HG03066 (cell line): ENCODE data around the gene MEAK7.

Source experiments
- ATAC-seq: cut with Tn5 transposase; IDR thresholded peaks from one replicate; pipeline ENCODE4 v1.9.1; 2021; ENCODE audit warnings: low read depth; ENCODE audit not compliant: unreplicated experiment

Gene MEAK7

DNA sequence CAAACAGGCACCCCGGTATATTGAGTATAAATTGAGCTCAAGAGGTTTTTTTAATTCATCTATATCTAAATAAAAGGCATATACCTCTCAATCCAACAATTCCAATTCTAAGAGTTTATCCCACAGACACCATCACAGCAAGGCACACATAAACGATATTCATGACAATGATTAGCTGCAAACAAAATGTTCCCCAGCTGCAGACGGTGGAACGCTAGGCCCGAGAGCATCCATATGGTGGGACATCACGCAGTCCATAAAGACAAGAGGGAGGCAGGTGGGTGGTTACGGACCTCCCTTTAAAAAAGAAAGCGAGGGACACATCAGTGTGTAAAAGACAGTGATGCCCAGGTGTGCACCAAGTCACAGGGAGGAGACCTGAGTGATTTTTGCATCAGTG, 28.1 kb downstream of the MEAK7 start:
- ATAC-seq, result no peak

DNA sequence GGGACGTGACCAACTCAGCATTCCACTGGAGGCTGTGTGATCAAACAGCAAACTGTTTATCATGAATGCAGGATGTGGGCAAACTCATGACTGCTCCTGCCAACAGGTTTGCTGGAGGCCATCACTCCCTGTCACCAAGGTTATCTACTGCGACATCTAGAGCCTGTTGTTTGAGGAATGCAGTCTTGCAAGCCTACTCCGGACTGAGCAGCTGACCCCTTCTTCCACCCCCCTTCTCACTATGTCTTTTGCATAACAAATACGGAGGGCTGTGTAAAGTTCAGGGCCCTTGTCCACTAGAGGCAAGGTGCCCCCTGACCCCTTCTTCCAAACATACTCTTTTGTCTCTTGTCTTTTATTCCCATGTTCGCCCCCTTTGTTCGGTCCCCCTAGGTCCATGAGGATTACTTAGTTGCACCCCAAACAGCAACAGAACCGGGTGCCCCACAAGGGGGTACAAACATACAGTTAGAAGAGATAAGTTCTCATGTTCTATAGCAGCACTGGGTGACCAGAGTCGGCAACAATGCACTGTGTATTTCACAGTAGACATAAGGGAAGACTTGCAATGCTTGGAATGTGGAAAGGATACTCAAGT, 28.7 kb downstream of the MEAK7 start:
- ATAC-seq, result no peak

DNA sequence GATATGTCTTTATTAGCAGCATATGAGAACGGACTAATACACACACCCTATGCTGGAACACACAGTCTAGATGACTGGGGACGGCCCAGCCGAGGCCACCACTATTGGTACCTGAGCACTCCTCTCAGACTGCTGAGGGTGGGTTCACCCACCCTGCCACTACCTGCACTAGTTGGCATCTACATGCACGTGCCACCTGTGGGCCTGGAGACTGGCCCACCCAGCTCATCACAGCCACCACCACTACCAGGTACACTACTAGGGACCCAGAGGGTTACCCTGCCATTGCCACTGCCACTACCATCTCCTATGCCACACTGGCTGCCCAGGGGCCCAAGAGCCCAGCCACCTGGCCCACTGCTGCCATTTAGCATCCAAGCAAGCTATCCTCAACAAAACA, 32.5 kb downstream of the MEAK7 start:
- no peak for ATAC-seq

DNA sequence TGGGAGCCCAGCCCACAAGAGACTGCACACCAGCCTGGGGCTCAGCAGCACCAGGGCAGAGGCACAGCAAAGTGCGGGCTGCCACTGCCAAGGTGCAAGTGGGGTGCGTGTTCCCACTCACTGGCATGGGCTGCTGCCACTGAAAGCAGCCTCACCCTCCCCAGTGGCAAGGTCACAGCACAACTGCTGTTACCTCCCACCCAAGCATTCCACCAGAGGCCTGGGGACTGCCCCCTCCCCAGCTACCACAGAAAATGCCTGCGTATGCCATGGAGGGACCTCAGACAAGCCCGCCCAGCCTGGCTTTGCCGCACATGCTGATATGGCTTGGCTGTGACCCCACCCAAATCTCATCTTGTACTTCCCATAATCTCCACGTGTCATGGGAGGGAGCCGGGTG, 33.1 kb downstream of the MEAK7 start:
- no peak for ATAC-seq

DNA sequence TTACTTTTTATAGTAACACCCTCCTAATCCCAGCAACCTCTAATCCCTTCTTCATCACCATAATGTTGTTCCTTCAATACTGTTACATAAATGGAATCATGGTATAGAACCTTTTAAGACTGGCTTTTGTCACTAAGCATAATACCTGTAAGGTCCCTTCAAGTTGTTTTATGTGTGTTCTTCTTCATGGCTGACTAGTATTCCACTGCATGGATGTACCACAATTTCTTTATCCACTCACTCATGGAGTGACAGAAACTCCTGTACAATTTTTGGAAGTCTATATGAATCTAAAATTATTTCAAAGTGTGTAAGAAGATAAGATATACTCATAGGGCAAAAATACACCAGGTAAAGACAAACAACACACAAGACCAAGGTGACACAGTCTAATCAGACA, 36.8 kb downstream of the MEAK7 start:
- ATAC-seq, result no peak

DNA sequence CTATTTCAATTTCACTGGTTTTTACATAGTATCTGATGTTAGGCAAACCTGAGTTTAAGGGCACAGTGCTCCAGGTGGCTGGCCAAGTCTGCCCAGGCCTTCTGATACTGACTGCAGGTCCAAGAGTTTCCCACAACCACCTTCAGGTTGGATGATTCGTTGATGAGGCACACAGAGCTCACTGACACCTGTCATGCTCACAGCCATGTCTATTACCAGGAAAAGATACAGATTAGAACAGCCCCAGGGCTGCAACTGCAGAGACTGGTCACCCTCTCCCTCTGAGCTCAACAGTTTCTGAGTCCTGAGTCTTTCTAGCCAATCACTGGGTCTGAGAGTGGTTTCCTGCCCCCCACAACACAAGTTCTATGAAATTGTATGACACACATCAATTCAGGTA, 37.2 kb downstream of the MEAK7 start:
- no peak for ATAC-seq

DNA sequence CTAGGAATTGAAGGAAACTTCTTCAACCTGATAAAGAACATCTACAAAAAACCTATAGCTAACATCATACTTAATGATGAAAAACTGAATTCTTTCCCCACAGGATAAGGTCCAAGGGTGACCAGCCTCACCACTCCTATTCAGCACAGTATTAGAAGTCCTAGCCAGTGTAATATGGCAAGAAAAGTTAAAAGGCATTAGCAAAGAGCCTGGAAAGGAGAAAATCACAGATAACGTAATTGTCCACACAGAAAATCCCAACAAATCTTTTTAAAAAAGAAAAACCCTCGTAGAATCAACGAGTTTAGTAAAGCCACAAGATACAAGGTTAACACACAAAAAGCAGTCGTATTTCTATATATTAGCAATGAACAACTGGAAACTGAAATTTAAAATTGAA, 37.8 kb downstream of the MEAK7 start:
- ATAC-seq, result no peak

DNA sequence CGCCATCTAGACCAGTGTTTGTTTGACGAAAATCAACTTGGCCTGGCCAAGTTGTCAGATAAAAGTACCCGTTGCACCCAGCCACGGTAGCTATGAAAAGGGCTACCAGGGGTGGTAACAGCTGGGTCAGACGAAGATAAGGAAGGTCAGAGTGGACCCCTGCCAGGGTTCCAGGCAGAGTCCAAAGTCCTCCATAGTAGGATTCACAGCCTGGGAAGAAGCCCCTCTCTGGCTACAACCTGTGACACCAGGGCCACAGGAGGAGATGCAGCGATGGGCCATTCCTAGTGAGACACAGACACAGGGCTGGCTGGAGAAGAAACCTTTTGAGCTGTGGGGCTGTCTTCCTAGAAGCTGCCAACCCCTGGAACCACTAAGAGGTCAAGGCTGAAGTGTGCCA, 39.3 kb downstream of the MEAK7 start:
- no peak for ATAC-seq

DNA sequence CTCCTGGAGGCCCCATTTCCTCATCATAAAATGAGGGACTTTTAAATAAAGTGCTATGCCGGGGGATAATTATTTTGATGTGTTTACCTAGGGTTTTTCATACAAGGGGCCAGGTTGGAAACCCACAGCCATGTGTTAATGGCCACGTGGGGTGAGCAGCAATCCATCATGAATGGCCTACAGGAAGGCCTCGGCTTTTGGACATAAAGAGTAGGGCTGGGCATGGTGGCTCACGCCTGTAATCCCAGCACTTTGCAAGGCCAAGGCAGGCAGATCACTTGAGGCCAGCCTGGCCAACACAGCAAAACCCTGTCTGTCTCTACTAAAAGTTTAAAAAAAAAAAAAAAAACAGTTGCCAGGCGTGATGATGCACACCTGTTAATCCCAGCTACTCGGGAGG, 40.3 kb downstream of the MEAK7 start:
- ATAC-seq, result no peak

DNA sequence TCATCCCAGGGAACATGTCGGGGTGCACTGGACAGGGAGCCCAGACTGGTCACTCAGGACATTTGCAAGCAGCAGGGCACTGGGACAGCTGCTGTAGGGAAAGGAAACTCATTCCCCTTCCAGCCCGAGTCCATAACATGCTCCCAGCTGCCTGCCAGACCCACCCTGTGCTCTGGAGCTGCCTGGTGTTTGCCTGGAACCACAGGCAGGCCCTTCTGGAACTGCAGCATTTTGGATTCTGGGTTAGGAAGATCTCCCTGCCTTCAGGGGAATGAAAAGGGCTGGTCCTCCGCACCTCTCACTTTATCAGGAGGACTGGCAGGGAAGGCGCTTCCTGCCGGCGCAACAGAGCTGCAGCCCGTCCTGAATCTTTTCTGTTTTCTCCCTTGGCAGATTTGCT, 41.2 kb downstream of the MEAK7 start:
- ATAC-seq, result no peak

DNA sequence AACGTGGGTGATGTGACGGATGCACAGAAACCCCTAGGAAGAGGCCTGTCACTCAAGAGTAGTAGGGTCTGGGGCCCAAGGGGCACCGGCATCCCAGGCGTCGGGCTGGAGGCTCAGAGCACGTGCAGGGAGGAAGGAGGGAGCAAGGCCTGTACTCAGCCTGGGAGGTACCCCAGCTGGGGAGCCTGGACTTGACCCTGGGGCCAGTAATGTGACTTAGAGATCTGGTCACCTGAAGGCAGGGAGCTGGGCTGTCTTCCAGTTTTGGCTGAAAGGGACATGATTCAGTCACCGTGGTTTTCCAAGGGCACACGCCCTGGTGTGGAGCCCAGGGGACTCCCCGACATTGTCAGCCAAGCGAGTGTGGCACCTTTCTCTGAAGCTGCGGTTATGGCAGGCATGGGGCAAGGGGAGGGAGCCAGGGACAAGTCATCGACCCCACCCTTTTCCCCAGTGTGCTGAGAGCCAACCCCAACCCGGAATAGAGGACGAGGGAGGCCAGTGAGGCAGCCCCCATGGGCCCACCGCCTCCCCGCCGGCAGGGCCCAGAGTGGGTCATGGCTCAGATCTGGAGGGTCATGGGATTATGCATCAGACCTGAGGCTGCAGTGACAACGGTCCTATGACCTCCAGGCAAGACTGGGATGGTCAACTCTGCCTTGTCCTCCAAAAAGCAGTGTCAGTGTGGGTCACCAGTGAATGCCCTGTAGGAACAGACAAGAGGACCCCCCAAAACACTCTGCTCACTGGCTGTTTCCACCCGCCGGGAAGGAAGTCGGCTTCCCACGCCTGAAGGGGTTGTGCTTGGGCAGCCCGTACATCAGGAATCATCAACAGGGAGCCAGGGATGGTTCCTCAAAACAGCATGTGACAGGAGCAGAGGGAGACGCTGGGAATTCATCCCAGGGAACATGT, 41.9 kb downstream of the MEAK7 start:
- ATAC-seq, result no peak

DNA sequence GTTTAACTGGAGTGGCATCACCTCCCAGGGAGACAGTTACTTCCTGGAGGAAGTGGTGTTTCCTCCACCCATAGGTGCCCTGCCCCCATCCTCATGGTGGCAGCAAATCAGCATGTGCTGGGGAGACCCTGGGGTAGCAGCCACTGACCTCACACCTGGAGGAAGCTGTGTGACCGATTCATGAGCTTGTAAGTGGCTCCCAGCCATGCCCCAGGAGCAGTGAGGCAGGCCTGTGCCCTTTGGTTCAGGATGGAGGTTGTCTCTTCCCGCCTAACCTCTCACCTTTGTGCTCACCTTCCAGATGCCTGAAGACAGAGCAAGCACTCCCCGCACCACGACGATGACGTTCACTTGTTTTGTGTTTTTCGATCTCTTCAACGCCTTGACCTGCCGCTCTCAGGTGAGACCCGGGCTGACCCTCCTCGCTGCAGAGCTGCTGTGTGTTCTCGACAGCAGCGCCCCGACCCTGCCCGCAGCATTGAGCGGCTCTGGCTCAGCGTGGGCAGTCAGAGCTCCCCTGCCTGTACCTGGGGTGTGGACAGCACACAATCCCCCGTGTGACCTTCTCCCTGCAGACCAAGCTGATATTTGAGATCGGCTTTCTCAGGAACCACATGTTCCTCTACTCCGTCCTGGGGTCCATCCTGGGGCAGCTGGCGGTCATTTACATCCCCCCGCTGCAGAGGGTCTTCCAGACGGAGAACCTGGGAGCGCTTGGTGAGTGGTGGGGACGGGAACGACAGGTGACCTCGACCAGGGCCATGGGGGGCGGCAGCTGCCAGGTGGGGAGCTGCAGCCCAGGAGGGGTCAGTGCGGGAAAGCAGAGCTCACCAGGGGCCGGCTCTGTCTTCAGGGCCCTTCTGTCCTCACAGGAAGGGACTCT, 42.8 kb downstream of the MEAK7 start:
- no peak for ATAC-seq

DNA sequence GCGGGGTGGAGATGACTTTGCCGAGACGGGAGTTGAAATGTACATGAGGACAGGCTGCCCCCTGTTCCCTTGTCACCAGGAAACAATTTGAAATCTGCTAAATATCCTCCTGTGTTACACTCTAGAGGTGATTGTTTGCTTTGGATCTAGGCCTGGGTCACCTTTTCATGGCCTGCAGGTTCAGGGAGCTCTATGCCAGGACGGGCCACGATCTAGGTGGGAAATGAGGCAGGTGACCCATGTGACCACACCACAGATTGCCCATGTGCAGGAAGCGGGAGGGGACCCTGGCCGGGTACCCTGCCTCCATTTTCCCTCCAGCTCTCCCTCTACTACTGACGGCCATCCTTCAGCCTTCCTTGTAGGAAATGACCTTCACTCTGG, 43.4 kb downstream of the MEAK7 start:
- ATAC-seq, result no peak

DNA sequence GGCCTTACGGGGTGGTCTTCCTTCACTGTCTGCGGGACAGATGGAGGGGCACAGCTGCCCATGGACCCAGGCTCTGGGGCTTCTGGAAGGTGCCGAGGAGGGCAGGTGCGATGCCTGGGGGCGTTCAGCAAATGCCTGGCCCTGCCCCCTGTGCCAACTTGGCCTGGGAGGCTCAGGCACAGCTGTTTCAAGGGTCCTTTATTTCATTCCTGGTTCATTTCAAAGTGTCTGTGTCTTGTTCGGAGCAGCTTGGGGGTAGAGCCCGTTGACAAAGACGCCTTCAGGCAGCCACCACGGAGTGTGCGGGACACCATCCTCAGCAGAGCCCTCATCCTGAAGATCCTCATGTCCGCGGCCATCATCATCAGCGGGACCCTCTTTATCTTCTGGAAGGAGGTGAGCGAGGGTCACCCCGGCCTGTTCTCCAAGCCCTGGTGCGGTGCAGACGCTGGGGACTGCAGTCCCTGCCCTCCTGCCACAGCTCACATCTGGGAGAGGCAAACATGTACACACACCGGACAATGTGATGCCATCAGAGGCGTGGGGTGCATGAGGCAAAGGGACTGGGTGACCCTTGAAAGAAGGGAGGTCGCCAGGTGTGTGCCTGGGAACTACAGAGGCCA, 43.9 kb downstream of the MEAK7 start:
- ATAC-seq, result no peak

DNA sequence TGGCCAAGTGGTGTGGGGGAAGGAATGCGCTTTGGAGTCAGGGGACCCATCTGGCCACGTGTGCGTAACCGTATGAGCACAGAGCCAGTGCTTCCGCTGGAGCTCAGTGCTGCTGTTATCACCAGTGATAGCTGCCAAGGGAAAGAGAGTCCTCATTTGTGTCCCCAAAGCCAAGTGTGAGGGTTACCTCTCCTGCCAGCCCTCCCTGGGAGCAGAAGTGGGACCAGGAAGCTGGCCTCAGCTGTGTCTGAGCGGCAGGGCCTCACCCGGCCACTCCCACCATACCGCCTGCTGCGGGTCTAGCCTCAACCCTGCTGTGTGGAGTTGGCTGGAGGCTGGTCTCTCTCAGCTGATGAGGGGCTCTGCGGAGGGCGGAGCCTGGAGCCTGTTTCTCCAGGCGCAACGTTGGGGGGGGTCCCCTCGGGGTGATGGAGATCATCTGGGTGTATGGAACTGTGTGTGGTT, 44.5 kb downstream of the MEAK7 start:
- ATAC-seq, result no peak

DNA sequence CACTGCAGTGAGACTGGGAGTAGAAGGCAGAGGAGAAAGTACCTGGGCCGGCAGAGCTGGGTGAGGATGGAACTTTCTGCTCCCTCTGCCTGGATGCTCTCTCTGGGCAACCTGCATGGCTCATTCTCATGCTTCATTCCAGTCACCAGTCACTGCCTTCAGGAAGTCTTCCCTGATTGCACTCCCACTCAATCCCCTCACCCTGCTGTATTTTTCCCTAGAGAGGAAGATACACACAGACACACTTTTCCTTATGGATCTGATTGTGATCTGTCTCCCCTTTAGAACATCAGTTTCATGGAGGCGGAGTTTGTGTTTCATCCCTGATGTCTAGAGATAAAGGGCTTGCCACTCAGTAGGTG, 44.9 kb downstream of the MEAK7 start:
- ATAC-seq, result no peak

DNA sequence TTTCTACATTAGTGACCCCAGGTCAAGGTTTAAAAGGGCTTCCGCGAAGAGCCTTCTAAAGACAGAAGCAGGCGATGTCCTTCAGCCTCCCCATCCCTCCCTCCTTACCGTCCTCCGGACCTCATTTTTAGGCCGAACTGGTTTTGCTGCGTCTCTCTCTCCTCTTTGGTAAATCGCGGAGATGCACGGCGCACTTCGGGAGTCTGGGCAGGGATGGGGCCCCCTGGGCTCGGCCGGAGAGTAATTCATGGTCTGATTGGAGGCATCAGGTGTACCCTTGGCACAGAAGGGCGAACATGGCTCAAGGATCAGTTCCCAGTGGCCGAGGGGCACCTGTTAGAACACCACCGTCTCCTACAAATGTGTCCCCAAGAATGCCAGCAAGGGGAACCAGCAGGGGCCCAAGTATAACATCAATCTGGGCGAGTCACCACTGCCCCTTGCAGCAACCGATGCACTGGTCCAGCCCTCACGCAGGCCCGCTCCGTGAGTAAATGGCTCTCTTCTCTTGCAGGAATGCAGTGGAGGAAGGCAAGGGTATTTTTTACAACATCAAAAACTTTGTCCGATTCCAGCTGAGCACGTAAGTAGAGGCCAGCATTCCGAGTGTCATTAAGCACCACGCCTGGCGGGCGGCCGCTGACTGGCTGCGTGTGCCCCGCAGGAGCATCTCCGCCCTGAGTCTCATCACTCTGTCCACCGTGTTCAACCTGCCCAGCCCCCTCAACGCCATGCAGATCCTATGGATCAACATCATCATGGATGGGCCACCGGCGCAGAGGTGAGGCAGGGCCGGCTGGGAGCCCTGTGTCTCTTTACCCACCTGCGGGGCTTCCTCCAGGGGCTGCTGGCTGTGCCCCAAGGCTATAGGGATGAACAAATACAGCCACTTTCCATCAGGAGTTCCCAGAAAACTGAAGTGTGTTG, 45.6 kb downstream of the MEAK7 start:
- no peak for ATAC-seq

DNA sequence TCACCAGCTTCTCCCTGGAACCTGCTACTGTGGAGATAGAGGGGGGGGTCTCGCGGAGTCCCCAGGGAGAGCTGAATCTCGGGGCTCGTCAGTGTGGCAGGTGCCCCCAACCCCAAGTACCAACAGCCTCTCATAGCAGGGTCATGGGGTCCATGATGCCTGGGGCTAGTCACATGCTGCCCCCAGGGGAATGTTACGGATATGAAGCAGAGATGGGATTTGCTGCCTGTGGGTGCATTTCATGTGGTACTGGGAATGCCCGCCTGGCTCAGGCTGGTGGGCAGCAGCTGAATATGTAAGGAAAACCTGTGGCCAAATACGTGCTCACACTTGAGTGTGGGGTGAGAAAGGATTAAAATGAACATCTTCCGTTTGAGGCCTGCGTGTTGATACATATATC, 49.4 kb downstream of the MEAK7 start:
- ATAC-seq, result no peak
